Amygdala (tissue), 56 donors: ENCODE measurements around the gene EEF1A1.
"Not testable (repeated sequence)": the region's sequence is repeated elsewhere in the genome, so short reads cannot be mapped to it uniquely, and the experiment has no call there.

Source experiments
- DNase-seq, 56 donors: peaks; one replicate each; lab custom pipeline; 2025; lab: John Stamatoyannopoulos, UW

EEF1A1 gene

DNA sequence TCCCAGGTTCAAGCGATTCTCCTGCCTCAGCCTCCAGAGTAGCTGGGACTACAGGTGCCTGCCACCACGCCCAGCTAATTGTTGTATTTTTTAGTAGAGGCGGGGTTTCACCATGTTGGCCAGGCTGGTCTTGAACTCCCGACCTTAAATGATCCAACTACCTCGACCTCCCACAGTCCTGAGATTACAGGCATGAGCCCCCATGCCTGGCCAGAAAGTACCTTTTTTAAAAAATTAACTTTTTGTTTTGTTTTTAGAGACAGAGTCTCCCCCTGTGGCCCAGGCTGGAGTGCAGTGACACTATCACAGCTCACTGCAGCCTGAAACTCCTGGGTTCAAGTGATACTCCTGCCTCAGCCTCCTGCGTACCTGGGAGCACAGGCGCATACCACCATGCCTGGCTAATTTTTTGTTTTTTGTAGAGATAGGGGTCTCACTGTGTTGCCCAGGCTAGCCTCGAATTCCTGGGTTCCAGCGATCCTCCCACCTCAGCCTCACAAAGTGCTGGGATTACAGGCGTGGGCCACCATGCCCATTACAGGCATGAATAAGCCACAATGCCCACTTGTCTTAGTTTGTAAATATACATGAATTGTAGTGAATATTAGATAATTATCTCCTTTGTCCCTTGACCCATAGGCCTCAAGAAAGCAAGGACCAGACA, 17.4 kb upstream of the EEF1A1 start:
- DNase-seq: no peak

DNA sequence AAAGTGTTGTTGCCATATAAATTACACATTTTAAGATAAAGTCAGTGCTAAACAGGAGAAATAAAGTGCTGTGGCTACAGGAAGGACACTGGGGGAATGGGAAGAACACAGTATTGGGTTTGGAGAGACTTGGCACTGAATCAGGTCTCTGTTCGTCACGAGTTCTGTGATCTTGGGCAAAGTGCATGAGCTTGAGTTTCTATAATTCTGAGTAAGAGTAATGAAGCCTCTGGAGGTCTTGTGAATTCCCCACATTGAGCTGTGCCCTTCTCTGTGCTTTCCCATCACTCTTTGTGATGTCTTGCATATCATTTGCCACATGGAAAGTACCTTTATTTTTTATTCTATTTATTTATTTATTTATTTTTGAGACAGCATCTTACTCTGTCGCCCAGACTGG, 16.8 kb upstream of the EEF1A1 start:
- DNase-seq: no peak

DNA sequence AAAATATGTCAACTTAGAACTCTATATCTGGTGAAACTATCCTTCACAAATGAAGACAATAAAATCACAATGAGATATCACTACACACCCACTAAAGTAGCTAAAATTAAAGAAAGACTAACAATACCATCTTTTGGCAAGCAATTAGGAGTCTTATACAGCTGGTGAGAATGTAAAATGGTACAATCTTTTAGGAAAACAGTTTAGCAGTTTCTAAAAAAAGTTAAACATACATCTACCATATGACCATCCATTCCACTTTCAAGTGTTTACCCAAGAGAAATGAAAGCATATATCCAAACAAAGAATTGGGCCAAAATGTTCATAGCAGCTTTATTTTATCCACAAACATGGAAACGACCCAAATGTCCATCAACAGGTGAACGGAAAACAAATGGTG, 13.8 kb upstream of the EEF1A1 start:
- DNase-seq: no peak

DNA sequence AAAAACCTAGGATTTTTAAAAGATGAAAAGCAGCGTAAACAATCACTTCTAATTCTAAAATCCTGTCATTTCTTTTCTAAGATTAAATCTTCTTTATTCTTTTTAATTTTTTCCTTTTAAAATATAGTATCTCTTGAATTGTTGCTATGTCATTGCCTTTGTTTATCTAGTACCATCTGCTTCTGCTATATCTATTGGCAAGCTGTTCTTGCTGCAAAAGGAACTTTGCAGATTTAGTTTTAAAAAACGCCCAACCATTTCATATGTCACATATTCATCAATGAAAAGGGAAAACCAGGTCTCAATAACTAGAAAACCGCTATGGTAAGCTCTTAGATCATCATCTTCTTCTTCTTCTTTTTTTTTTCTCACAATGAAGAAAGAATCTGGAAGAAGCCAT, 11.5 kb upstream of the EEF1A1 start:
- no peak for DNase-seq

DNA sequence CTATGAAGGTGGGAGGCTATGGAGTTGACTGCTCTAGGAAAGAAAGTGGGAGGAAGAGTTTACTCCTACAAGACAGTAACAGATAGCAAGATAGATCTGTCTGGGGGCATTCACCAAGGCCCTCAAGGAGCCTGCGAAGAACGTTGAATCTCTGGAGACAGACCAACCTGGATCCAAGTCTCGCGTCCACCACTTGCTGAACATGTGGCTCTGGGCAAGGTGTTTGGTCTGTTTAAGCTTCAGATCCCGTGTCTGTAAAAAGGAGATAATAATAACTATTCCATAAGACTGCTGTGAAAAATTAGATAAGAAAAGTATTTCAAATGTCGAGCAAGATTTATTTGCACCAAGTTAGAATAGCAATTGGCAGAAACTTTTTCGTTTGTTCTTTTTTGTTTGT, 8.1 kb upstream of the EEF1A1 start:
- no peak for DNase-seq

DNA sequence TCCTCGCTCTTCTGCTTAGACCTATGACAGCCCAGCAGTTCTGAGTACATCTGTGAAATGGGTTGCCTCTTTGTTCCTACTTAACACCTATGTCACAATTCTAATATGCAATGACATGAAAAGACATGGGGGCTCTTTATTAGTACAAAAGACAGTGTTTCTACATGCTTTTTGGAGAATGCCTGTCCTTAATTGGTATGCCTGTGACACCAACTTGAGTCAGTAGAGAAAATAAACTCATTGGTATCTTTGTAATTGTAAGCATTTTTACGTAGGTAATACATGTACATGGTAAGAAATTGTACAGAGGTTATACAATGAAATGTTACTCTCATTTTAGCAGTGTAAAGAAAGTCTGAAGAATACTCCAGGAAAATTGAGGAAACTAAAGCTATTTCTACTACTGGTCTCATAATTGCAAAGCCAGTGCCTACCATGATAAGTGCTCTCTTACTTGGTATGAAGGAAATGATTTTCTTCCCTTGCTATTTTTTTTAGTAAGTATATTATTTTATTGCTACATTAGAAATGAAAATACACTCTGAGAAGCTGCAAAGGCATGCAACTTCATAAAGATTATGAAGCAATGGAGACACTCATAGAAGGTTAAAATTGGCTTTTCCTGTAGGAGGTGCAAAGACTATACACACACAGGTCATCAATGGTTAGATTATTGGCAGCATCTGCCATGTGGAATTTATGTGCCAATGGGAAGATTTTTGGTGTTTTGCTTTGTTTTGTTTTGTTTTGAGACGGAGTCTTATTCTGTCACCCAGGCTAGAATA, 4.9 kb upstream of the EEF1A1 start:
- DNase-seq: no peak

DNA sequence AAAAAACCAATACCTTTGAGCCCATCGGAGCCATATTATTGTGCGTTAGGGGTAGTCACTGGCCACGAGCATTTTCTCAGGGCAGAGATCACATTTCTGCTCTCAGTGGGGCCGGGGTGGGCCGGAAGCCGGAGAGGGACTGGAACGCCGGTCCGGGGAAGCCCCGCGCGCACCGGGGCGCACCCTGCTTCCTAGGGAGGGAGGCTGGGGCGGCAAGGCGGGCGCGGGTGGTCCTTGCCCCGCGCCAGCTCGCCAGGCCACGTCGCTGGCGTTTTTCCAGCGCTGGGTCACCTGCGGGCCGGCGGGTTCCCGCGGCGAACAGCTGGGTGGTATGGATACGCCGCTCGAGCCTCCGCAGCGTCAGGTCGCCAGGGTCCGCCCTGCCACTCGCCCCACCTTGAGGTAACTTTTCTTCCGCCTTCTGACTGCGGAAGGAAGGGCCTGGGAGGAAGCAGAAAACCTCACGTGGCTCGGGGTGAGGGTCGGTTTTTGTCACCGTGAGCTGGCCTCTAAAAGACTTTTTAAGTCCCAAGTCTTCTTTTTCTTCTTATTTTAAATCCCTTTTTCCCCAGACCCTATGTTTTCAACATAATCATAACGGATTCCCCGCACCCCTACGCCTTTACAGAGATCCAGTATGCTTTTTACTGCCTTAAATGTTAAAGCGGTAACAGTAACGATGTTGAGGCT, 2.7 kb upstream of the EEF1A1 start:
- peak in 24 of 56 donors; percentile 1 to 34 (median 16) for DNase-seq

DNA sequence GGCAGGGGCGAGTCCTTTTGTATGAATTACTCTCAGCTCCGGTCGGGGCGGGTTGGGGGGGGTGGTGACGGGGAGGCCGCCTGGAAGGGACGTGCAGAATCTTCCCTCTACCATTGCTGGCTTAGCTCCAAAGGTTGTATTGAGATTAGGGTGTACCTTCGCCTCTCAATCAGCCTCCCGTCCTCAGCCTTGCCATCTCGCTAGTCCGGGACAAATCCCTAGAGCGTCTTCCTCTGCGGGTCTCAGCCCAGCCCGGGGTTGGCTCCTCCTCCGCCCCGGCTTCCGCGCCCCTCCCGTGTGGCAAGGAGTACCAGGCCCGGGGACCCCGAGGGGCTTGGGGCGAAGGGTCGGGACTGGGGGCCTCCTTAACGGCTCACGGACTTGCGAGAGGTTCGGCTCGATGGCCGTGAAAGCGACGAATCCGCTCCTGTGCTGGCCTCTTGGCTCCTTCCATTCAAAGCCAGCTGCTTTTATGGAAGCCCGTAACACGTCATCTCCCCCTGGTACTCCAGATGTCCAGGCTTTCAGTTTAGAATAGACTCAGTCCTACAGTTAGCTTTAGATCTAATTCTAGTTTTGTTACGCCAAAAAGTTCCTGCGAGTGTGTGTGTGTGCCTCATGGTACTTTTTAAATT, 636 bp upstream of the EEF1A1 start:
- DNase-seq: peak in 30 of 56 donors; percentile 53 to 97 (median 84)

DNA sequence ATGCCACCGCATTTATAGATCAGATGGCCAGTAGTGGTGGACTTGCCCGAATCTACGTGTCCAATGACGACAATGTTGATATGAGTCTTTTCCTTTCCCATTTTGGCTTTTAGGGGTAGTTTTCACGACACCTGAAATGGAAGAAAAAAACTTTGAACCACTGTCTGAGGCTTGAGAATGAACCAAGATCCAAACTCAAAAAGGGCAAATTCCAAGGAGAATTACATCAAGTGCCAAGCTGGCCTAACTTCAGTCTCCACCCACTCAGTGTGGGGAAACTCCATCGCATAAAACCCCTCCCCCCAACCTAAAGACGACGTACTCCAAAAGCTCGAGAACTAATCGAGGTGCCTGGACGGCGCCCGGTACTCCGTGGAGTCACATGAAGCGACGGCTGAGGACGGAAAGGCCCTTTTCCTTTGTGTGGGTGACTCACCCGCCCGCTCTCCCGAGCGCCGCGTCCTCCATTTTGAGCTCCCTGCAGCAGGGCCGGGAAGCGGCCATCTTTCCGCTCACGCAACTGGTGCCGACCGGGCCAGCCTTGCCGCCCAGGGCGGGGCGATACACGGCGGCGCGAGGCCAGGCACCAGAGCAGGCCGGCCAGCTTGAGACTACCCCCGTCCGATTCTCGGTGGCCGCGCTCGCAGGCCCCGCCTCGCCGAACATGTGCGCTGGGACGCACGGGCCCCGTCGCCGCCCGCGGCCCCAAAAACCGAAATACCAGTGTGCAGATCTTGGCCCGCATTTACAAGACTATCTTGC, 725 bp downstream of the EEF1A1 start:
- DNase-seq: peak in 48 of 56 donors; percentile 5 to 75 (median 50)

DNA sequence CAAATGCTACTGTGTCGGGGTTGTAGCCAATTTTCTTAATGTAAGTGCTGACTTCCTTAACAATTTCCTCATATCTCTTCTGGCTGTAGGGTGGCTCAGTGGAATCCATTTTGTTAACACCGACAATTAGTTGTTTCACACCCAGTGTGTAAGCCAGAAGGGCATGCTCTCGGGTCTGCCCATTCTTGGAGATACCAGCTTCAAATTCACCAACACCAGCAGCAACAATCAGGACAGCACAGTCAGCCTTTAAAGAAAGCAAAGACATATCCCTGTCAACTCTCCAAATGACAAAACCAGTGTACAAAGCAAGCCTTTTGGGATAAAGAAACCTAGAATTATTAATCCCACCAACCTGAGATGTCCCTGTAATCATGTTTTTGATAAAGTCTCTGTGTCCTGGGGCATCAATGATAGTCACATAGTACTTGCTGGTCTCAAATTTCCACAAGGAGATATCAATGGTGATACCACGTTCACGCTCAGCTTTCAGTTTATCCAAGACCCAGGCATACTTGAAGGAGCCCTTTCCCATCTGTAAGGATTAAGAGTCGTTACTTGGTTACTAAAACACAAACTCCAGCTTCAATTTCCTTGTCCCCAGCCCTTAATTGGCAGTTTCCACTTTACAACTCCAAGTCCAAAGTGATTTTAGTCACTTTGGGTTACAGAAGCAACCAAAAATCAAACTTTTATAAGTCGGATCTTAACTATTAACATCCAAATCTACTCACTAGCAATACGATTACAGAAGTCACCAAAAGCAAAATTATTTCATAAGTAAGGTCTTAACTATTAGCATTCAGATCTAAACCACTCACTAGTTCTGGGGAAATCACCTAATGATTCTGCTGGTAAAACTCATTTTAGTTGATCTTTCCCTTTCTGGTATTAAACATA, 1.6 kb downstream of the EEF1A1 start:
- not testable (repeated sequence) for DNase-seq

DNA sequence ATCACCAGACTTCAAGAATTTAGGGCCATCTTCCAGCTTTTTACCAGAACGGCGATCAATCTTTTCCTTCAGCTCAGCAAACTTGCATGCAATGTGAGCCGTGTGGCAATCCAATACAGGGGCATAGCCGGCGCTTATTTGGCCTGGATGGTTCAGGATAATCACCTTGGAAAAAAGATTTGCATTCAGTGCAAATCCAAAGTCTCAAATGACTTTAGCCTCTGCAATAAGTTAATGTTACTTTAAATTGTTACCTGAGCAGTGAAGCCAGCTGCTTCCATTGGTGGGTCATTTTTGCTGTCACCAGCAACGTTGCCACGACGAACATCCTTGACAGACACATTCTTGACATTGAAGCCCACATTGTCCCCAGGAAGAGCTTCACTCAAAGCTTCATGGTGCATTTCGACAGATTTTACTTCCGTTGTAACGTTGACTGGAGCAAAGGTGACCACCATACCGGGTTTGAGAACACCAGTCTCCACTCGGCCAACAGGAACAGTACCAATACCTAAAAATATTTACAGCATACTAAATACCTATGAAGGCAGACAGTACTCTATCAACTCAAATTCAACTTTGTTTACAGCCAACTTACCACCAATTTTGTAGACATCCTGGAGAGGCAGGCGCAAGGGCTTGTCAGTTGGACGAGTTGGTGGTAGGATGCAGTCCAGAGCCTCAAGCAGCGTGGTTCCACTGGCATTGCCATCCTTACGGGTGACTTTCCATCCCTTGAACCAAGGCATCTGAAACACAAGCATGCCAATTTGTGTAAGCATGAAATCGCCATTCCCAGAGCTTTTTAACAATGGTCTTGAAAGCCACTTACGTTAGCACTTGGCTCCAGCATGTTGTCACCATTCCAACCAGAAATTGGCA, 2.5 kb downstream of the EEF1A1 start:
- DNase-seq: not testable (repeated sequence)

DNA sequence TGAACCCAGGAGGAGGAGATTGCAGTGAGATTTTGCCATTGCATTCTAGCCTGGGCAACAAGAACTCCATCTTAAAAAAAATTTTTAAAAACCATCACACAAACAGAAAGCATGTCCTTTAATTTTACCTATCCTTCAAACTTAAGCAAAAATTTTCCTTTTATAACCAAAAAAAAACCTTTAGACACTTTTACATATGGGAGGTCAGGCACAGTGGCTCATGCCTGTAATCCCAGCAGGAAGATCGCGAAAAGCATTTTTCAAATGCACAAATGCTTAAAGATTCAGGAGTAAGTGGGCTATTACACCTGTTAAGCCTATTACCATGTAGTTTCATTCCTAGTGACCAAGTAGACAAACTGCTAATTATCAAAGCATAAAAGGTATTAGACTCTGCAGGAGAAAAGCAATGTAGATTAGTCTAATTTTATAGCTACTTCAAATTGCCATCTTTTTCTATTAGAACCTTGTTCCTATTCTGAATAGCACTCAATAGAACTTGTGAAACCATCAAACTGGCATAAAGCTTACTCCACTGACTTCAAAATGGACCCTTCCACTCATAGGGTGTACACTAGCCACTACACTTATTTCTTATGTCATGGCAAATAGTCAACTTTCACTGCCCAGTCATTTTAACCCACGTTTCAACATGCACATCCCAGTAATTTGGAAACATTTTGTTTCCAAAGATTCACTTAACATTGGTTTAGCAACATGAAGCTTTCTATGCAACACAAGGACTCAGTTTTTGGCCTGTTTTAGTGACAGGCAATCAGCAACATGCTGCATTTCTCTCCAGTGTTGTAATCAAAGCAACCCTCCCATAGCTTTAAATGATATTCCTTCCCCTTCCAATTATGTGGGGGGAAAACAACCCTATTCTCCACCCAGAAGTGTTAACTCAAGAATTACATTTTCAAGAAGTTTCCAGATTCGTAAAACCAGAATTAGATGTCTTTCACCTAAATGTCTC, 4.0 kb downstream of the EEF1A1 start:
- DNase-seq: no peak

DNA sequence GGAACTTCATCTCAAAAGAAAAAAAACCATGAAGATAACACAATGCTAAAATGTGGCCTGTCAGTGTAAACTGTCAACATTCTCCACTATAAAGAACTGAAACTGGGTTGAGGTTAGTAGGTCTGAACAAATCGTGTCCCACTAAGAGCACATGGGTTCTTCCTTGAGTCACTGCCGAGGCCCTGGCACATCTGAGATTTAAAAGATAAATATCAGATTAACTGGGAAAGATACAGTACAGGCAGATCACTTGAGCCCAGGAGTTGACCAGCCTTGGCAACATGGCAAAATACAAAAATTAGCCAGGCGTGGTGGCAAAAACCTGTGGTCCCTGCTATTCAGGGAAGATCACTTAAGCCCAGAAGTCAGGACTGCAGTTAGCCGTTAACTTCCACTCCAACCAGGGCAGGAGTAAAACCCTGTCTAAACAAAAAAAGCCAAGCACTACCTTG, 5.6 kb downstream of the EEF1A1 start:
- DNase-seq: no peak

DNA sequence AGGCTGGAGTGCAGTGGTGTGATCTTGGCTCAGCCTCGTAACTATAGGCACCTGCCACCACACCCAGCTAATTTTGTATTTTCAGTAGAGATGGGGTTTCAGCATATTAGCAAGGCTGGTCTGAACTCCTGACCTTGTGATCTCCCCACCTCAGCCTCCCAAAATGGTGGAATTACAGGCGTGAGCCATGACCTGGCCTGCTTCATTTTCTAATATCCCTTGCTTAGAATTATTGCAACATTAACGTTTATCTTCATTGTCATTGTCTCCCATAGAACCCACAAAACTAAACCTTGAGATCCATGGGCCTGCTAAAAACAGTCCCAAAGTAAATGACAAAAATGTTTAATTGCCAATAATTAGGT, 6.1 kb downstream of the EEF1A1 start:
- DNase-seq: no peak

DNA sequence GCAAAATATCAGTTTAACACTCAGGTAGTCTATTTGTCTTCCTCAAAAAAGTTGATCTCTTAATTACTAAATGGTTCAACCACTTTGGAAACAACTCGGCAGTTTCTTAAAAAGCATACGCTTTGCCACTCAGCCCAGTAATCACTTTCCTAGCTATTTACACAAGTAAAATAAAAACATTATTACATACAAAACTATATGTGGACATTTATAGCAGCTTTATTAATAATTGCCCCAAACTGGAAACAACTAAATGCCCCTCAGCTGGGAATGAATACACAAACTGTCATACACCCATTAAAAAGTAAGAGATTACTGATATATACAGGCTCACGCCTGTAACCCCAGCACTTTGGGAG, 7.4 kb downstream of the EEF1A1 start:
- DNase-seq: no peak

DNA sequence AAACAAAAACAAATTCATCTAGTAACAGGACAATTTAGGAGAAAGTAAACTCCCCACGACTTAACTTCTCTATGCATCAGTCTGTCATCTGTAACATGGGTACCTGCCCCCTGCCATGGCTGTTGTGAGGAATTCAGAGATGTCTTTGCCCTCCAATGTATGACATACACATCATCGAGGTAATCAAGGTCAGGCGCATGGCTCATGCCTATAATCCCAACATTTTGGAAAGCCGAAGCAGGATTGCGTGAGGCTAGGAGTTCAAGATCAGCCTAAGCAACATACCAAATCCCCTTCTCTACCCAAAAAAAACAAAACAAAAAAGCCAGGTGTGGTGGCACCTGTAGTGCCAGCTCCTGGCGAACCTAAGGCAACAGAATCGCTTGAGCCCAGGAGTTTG, 9.0 kb downstream of the EEF1A1 start:
- no peak for DNase-seq

DNA sequence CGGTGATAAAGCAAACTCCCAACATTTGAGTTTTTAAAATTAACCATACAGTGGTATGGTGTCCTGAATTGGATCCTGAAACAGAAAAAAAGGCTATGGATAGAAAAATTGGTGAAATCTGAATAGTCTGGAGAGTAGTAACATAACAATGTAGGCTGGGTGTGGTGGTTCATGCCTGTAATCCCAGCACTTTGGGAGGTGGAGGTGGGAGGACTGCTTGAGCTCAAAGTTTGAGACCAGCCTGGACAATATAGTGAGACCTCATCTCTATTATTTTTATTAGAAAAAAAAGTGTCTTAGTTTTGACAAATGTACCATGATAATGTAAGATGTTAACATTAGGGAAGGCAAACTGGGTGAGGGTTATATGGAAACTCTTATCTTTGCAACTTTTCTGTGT, 11.0 kb downstream of the EEF1A1 start:
- no peak for DNase-seq
